ENCODE results near the gene HNRNPD.
"Not testable (repeated sequence)": the region's sequence is repeated elsewhere in the genome, so short reads cannot be mapped to it uniquely, and the experiment has no call there.

Gene HNRNPD

DNA sequence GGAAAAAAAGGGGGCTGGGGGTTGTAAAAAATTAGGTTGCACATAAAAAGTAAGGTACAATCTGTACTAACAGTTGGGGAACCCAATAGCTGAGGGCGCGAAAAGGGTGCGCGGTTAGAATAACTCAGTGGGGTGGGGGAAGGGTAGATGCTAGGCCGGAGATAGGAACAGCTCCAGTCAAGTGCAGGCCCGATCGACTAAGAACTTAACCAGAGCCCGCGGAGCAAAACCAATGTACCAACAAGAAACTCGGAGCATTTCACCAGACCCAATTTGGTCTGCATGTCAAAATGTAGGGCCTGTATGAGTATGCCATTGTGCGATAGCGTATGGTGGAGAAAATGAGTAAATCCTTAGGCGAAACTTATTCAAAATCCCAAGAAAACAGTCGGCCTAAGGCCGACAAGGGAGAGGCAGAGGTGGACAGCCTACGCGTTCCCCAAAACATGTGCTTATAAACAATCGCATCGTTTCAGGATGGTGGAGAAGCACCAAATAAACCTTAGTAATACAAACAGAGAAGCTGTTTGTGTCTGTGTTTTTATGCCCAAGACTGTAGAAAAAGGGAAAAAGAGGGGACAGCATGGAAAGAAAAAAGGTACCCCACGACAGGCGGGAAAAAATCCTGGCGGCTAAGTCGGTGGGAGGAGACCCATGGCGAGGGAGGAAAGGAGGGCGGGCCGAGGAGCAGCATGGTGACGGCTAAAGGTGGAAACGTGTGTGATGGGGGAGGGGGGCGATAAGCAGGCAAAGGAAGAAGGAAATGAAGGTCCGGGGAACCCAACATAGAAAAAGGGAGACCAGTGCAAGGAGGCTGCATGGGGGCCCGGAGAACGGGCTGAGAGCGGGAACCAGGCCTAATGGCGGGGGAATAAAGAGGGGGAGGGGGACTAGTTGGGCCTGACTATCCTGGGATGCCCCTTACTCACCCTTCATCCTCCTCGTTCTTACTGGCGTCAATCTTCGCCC lies 990 bp downstream of the HNRNPD start:
- DNase-seq: peak; percentile 74

DNA sequence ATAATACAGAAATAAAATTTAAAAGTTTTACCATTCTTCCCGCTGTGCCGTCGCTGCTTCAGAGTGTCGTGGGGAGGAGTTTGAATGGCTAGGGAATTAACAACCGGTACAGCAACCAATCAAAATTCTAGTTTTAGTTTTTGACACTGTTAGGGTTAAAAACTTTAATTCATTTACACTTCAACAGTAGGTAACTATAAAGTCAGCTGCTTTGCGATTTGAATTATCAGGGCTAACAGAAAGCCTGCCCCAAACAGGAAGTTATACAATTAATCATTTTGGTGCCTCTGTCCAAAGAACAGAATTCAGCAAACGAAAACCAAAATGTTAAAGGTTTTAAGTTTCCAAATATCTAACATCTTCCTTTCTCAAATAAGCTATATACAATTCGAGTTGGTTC lies 2.3 kb downstream of the HNRNPD start:
- peak; percentile 28 for DNase-seq

DNA sequence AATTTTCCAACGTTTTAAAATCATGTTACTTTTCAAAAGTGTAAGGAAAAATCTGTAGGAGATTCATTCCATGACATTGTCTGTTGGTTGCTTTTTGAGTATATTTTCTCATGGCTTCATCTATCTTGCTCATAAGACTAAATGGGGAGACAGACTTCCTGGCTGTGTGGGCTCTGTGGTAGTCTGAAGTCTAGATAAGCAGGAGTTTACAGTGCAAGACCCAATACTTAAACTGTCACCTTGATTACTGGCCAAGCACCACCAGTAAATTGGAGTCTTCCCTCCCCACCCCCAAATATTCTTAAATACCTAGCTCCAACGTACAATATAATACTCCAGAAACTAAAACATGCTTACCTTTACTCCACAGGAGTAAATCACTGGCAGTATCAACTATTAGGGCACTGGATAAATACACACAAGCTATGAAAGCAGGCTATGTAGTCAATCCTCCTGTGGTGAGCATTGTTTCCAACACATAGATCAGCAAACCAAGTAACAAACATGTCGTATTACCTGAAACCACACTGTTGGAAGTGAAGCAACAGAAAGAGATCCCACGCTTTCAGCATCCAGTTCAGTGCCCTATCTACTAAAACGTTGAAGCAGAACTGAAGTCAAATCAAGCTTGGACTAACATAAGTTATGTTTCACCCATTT lies 6.2 kb downstream of the HNRNPD start:
- DNase-seq: peak; percentile 24

DNA sequence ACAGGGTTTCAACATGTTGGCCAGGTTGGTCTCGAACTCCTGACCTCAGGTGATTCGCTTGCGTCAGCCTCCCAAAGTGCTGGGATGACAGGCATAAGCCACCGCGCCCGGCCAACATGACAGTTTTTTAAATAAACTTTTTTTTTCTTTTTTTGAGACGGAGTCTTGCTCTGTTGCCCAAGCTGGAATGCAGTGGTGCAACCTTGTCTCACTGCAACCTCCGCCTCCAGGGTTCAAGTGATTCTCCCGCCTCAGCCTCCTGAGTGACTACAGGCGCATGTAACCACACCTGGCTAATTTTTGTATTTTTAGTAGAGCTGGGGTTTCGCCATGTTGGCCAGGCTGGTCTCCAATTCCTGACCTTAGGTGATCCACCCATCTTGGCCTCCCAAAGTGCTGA lies 7.4 kb downstream of the HNRNPD start:
- not testable (repeated sequence) for DNase-seq

DNA sequence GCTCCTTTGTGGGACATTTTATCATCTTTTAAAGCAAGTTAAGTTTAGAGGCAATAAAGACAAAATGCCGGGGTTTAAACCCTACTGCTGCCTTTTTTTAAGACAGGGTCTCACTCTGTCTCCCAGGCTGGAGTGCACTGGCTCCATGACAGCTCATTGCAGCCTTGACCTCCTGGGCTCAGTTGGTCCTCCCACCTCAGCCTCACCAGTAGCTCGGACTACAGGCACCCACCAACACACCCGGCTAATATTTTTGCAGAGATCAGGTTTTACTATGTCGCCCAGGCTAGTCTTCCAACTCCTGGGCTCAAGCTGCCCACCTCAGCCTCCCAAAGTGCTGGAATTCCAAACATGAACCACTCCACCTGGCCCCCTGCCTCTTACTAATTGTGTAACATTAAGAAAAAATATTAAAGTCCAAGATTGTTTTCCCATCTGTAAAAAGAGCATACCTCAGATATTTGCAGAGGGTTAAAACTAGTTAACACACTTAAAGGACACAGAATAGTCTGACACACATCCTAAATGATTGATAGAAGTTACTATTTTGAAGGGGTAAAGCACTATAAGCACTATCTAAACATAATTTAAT lies 9.8 kb downstream of the HNRNPD start:
- no peak for DNase-seq

DNA sequence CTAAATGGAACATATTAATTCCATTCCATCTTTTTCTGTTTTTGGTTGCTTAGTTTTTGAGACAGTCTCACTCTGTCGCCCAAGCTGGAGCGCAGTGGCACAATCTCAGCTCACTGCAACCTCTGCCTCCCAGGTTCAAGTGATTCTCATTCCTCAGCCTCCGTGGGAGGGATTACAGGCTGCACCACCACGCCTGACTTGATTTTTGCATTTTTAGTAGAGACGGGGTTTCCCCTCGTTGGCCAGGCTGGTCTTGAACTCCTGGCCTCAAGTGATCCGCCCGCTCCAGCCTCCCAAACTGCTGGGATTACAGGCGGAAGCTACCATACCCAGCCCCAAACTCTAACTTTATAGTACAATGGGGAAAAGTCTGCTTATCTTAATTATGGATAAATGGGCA lies 11.2 kb downstream of the HNRNPD start:
- DNase-seq: no peak

DNA sequence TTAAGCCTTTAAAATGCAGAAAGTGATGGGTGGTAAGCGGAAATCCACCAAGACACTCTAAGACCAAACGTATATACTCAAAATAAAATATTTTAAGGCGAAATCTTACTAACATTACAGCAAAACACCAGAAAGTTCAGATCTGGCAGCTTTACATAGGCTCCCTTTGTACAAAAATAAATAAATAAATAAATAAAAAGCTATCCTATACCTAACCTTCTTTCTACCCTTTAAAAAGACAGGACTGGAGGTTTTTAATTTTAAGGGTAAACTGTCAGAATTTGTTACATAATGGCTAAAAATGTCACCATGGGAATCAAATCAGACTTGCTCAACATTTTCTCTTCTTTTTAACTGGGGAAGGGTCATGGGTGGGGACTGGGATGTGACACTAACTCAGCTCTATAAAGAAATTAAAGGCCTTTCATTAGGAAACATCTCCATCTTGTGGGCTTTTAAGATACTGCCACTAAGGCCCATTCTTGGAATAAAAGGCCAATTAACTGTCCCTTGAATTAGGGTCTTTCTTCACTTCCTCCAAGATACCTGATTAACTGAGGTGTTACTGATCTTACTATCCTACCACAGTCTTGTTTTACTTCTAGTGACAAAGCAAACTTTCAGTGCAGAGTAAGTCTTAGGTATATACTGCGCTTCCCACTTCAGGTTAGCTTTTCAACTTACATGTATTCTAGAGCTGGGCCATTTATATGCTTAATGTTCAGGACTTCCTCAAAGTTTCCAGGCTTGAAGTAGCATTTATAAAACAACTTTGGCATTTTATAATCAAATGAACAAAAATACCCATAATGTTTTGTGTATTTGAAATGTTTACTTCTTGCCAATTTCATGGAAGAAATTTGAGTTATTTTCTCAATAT lies 13.3 kb downstream of the HNRNPD start:
- peak; percentile 55 for DNase-seq

DNA sequence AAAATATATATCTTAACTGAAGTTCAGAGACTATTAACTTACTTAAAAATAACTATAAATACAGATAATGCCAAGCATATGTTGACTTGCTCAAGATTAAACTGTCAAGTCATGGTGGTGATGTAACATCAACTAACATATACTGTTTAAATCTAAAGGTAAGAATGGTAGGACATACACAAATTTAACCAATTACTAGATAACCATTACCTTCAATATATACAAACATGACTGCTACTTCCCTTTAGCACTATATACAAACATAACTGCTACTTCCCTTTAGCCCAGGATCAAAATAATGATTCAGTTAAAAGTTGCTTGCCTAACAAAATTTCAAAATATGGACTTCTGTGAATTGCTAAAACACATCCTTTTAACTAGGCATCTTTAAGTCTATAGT lies 14.9 kb downstream of the HNRNPD start:
- no peak for DNase-seq

DNA sequence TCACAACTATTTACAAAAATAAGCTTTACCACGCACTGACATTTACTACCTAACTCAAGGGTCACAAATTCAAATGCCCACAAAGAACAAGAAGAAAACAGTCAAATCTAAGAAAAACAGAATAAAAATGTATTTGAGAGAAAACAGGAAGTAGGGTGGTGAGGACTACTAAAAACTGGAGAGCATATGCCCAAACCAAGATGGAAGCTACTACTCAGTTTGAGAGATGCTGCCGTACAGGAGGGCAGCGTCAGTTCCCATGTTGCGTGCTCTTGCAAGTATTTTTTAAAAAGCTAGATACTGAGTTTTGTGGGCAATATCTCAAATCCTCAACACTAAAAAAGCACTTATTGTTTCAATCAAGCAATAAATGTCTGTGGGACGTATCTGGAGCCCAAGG lies 16.2 kb downstream of the HNRNPD start:
- no peak for DNase-seq

DNA sequence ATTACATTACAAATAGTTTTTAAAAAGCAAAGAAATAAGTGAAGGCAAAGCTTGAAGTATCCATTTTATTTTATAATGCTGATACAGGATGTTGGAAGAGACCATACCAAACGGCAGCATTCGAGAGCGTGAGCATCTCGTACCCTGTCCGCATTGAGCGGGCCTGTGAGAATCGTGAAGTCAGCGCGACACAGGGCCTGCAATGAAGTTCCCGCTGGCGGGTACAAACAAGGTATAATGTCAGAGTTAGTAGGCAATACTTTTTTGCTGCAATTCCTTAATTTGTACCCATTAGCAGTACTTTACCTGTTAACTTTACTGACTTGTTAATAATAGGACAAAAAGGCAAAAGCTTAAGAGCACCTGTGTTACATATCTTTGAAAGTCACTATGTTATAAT lies 19.0 kb downstream of the HNRNPD start:
- DNase-seq: no peak

DNA sequence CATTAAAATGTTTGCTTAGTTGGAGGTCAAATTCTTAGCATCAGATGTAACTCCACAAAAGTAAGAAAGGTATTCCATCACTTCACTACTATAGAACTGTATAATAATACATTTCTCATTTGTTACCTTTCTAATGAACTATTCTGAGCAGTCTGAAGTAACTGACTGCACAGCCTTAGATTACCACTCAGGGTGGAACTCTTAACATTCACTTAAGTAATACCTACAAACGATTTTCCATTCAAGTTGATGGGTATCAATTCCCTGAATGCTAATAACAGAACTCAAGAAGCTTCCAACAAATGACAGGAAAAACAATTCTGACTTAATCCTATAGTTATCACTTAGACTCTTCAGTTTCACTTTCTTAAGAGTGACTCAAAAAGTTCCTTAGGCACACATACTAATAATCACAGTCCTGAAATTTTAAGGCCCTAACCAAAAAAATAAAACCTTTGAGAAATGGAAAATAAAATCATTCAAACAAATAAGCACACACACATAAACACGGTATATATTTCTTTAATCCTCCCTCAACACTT lies 20.9 kb downstream of the HNRNPD start:
- no peak for DNase-seq

DNA sequence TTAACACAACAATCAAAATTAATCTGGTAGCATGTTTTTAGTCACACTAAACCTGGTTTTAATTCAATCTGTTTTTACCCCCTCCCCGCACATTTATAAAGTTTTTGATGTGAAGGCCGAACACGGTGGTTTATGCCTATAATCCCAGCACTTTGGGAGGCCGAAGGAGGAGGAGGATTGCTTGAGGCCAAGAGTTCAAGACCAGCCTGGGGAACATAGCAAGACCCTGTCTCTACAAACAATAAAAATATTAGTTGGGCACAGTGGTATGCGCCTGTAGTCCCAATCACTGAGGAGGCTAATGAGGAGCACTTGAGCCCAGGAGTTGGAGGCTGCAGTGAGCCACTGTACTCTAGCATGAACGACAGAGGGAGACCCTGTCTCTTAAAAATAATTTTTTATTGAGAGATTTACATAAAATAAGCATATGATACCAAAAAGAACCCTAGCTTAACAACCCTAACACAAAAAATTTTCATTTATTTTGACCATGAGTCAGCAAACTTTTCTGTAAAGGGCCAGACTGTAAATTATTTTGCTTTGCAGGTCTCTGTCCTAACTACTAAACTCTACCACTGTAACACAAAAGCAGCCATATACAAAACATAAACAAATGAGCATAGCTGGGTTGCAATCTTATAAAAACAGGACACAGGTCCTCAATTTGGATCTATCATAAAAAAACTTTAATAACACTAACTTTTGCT lies 21.5 kb downstream of the HNRNPD start:
- no peak for DNase-seq

DNA sequence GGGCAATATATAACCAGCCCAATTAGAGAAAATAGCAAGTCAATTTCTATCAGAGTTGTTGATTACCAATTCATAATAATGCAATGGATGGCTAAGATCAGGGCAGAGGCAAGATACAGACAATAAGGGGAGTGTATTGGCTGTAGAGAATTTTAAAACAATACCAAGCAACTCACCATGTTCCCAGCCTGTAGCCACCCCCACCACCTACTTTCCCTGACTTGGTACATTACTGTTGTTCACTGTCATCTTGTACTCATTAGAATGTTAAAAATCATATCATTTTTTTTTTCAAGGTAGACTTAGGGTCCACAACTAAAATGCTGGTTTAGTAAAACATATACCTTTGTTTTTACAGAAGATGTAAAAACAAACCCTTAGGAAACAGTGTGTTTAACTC lies 27.7 kb downstream of the HNRNPD start:
- no peak for DNase-seq

DNA sequence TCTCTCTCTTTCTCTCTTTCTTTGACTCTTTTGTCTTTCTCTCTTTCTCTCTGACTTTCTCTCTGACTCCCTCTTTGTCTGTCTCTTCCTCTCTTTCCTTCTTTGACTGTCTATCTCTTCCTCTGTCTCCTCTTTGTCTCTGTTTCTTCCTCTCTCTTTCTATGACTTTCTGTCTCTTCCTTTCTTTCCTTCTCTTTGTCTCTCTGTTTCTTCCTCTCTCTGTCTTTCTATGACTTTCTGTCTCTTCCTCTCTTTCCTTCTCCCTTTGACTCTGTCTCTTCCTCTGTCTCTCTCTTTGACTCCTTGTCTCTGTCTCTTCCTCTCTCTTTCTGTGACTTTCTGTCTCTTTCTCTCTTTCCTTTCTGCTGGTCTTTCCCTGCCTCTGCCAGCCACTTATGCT lies 38.7 kb downstream of the HNRNPD start:
- no peak for DNase-seq

DNA sequence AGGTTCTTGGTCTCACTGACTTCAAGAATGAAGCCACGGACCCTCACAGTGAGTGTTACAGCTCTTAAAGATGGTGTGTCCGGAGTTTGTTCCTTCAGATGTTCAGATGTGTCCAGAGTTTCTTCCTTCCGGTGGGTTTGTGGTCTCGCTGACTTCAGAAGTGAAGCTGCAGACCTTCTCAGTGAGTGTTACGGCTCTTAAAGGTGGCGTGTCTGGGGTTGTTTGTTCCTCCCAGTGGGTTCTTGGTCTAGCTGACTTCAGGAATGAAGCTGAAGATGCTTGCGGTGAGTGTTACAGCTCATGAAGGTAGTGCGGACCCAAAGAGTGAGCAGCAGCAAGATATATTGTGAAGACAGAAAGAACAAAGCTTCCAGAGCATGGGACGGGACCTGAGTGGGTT lies 40.1 kb downstream of the HNRNPD start:
- DNase-seq: not testable (repeated sequence)

DNA sequence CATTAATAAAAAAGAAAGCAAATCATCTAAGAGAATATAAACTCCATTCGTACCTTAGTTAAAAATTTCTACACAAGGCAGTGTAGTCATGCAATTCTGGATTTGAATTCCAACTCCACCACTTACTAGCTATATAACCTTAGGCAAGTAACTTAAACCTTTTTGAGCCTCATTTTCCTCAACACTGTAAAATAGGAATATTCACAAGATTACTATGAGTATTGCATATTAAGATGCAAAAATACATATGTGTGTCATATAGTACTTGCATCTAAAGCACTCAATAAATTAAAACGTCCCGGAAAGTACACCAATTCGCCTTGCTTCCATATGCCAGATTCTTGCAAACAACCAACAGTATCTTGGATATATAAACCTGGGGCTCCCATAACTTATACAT lies 42.0 kb downstream of the HNRNPD start:
- DNase-seq: no peak

DNA sequence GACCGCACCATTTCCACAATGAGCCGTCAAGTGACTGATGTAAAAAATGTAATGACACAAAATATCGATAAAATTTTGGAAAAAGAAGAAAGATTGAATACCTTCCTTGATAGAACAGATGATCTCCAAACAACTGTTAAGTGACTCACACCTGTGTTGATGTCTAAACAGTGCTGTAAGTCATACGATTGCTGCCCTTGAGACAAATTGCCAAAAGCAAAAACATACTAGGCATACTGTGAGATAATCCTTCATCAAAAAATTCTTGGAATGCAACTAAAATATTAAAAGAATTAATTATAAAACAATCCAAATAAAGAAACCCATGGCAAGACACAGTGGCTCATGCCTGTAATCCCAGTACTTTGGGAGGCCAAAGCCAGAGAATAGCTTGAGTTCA lies 53.4 kb downstream of the HNRNPD start:
- DNase-seq: no peak

DNA sequence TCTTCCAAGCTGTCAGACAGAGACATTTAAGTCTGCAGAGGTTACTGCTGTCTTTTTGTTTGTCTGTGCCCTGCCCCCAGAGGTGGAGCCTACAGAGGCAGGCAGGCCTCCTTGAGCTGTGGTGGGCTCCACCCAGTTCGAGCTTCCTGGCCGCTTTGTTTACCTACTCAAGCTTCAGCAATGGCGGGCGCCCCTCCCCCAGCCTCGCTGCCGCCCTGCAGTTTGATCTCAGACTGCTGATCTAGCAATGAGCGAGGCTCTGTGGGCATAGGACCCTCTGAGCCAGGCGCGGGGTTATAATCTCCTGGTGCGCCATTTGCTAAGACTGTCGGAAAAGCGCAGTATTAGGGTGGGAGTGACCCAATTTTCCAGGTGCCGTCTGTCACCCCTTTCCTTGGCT lies 70.7 kb downstream of the HNRNPD start:
- not testable (repeated sequence) for DNase-seq
